HepG2 (cell line): ENCODE measurements around the gene ZMYND8. TPM values are rescaled to one million over a fixed set of nuclear protein-coding genes. Genes with fewer than 3 reads are reported as not detected.

Source experiments
- BCL6 ChIP-seq: IDR thresholded peaks from 2 replicates; pipeline ENCODE4 v1.6.1; 2016; ENCODE audit warnings: missing genetic modification reagents, missing compliant biosample characterization
- DPF2 ChIP-seq: sonication (generic); formaldehyde crosslinking; IDR thresholded peaks from 2 replicates; pipeline ENCODE4 v1.4.0; 2020; ENCODE audit warnings: mild to moderate bottlenecking, low read depth, missing genetic modification reagents, borderline replicate concordance
- MED13 ChIP-seq: sonication (generic); formaldehyde crosslinking; IDR thresholded peaks from 2 replicates; pipeline ENCODE4 v1.5.0; 2020; ENCODE audit warnings: missing genetic modification reagents
- PAWR ChIP-seq: sonication (generic); formaldehyde crosslinking; IDR thresholded peaks from 2 replicates; pipeline ENCODE4 v1.4.0; 2020; ENCODE audit warnings: missing genetic modification reagents, mild to moderate bottlenecking, borderline replicate concordance
- PHF8 ChIP-seq: sonication (generic); formaldehyde crosslinking; IDR thresholded peaks from 2 replicates; pipeline ENCODE4 v1.5.0; 2020; ENCODE audit warnings: missing genetic modification reagents
- RNF219 ChIP-seq: sonication (generic); formaldehyde crosslinking; IDR thresholded peaks from 2 replicates; pipeline ENCODE4 v1.5.0; 2020; ENCODE audit warnings: mild to moderate bottlenecking, missing genetic modification reagents
- SIX4 ChIP-seq: sonication (generic); formaldehyde crosslinking; IDR thresholded peaks from 2 replicates; pipeline ENCODE4 v1.4.0; 2020; ENCODE audit warnings: missing genetic modification reagents
- SMYD3 ChIP-seq: sonication (generic); formaldehyde crosslinking; IDR thresholded peaks from 2 replicates; pipeline ENCODE4 v1.8.1; 2023; ENCODE audit warnings: mild to moderate bottlenecking, missing genetic modification reagents
- TBX2 ChIP-seq: sonication (generic); formaldehyde crosslinking; IDR thresholded peaks from 2 replicates; pipeline ENCODE4 v1.5.0; 2020; ENCODE audit warnings: missing genetic modification reagents, mild to moderate bottlenecking, borderline replicate concordance
- ZBTB8A ChIP-seq: sonication (generic); formaldehyde crosslinking; IDR thresholded peaks from 2 replicates; pipeline ENCODE4 v1.4.0; 2020; ENCODE audit warnings: mild to moderate bottlenecking, low read depth, missing genetic modification reagents, borderline replicate concordance
- ZFY ChIP-seq: sonication (generic); formaldehyde crosslinking; IDR thresholded peaks from 2 replicates; pipeline ENCODE4 v1.4.0; 2020; ENCODE audit warnings: missing genetic modification reagents
- ZKSCAN1 ChIP-seq: fragments of 150-350 bp; IDR thresholded peaks from 2 replicates; pipeline ENCODE4 v1.6.1; 2014; ENCODE audit warnings: low read length
- ZMYM3 ChIP-seq: sonication (generic); formaldehyde crosslinking; IDR thresholded peaks from 2 replicates; pipeline ENCODE4 v1.5.1; 2020; ENCODE audit warnings: mild to moderate bottlenecking, missing genetic modification reagents
- ZNF235 ChIP-seq: sonication (generic); formaldehyde crosslinking; IDR thresholded peaks from 2 replicates; pipeline ENCODE4 v1.8.1; 2023; ENCODE audit warnings: mild to moderate bottlenecking, missing genetic modification reagents, borderline replicate concordance
- ZNF557 ChIP-seq: sonication (generic); formaldehyde crosslinking; IDR thresholded peaks from 2 replicates; pipeline ENCODE4 v1.4.0; 2020; ENCODE audit warnings: missing genetic modification reagents
- ZNF746 ChIP-seq: sonication (generic); formaldehyde crosslinking; IDR thresholded peaks from 2 replicates; pipeline ENCODE4 v1.8.0; 2022; ENCODE audit warnings: mild to moderate bottlenecking, missing genetic modification reagents
- ZNF747 ChIP-seq: sonication (generic); formaldehyde crosslinking; IDR thresholded peaks from 2 replicates; pipeline ENCODE4 v1.8.1; 2023; ENCODE audit warnings: missing genetic modification reagents, mild to moderate bottlenecking, borderline replicate concordance
- ZNF83 ChIP-seq: sonication (generic); formaldehyde crosslinking; IDR thresholded peaks from 2 replicates; pipeline ENCODE4 v1.4.0; 2020; ENCODE audit warnings: missing genetic modification reagents, mild to moderate bottlenecking, borderline replicate concordance
- ZNF891 ChIP-seq: sonication (generic); formaldehyde crosslinking; IDR thresholded peaks from 2 replicates; pipeline ENCODE4 v1.5.0; 2020; ENCODE audit warnings: mild to moderate bottlenecking, missing genetic modification reagents
- polyA plus RNA-seq, 8 experiments: library from polyadenylated mRNA; depleted of rRNA in 3 of 8; stranded (reverse) in 7 of 8; unstranded in 1 of 8; fragments of >200 nt; fragmentation: Illumina TruSeq in 4 of 8; extraction: Trizol in 4 of 8; gene quantifications; 2 replicates each; pipeline versions ENCODE4 v1.2.1 to v1.2.3, GENCODE V29; 2011 to 2016; ENCODE audit warnings: low read depth in 4 of 8, missing spikeins in 1 of 8, mixed read lengths in 1 of 8; ENCODE audit not compliant: insufficient read depth in 1 of 8
- total RNA-seq, 5 experiments: library from RNA; depleted of rRNA; stranded (reverse); fragments of >200 nt; fragmentation: Illumina TruSeq; extraction: Trizol; gene quantifications; 2 replicates each; pipeline ENCODE4 v1.2.3, GENCODE V29; 2016; ENCODE audit warnings: low read depth in 1 of 5
- TF ChIP-seq, protein P1 (sequence below): sonication (generic); formaldehyde crosslinking; conservative IDR thresholded peaks from 2 replicates; pipeline ENCODE4 v1.4.0; 2020; ENCODE audit warnings: missing genetic modification reagents
- TF ChIP-seq, protein P2 (sequence below): sonication (generic); formaldehyde crosslinking; IDR thresholded peaks from 2 replicates; pipeline ENCODE4 v1.5.1; 2020; ENCODE audit warnings: missing genetic modification reagents, mild to moderate bottlenecking, borderline replicate concordance
- TF ChIP-seq, protein P3 (sequence below): sonication (generic); formaldehyde crosslinking; IDR thresholded peaks from 2 replicates; pipeline ENCODE4 v1.5.0; 2020; ENCODE audit warnings: missing genetic modification reagents

The ZMYND8 gene
- total and polyA plus RNA-seq, 2 of the 13 experiments (the other 11 are each of a cell fraction or from before 2014, with no cell fraction given) = 53.9 to 84.7 TPM

GRCh38 chr20:47351643-47352331, 4.7 kb downstream of the ZMYND8 start (continued):
- TF ChIP-seq RNF219 (CRISPR knock-in tag) (no peak), ZNF557 (no peak), ZNF83 (no peak), PAWR (CRISPR knock-in tag) (0 out of 2 replicates have a peak, but pooled peaks have one; percentile 56), BCL6 (no peak), ZNF235 (CRISPR knock-in tag) (no peak), ZMYM3 (CRISPR knock-in tag) (no peak), ZNF746 (CRISPR knock-in tag) (0 out of 2 replicates have a peak, but pooled peaks have one; percentile 42), TBX2 (CRISPR knock-in tag) (peak; percentile 40; the same call in 1 of the 2 replicates), SIX4 (CRISPR knock-in tag) (no peak), PHF8 (no peak), SMYD3 (CRISPR knock-in tag) (no peak), ZNF747 (CRISPR knock-in tag) (no peak), ZNF891 (CRISPR knock-in tag) (no peak), MED13 (CRISPR knock-in tag) (no peak), ZKSCAN1 (no peak), ZFY (no peak), DPF2 (CRISPR knock-in tag) (no peak), ZBTB8A (CRISPR knock-in tag) (no peak)
- TF ChIP-seq, protein P1, sequence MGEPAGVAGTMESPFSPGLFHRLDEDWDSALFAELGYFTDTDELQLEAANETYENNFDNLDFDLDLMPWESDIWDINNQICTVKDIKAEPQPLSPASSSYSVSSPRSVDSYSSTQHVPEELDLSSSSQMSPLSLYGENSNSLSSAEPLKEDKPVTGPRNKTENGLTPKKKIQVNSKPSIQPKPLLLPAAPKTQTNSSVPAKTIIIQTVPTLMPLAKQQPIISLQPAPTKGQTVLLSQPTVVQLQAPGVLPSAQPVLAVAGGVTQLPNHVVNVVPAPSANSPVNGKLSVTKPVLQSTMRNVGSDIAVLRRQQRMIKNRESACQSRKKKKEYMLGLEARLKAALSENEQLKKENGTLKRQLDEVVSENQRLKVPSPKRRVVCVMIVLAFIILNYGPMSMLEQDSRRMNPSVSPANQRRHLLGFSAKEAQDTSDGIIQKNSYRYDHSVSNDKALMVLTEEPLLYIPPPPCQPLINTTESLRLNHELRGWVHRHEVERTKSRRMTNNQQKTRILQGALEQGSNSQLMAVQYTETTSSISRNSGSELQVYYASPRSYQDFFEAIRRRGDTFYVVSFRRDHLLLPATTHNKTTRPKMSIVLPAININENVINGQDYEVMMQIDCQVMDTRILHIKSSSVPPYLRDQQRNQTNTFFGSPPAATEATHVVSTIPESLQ (CRISPR knock-in tag) = no peak
- TF ChIP-seq, protein P2, sequence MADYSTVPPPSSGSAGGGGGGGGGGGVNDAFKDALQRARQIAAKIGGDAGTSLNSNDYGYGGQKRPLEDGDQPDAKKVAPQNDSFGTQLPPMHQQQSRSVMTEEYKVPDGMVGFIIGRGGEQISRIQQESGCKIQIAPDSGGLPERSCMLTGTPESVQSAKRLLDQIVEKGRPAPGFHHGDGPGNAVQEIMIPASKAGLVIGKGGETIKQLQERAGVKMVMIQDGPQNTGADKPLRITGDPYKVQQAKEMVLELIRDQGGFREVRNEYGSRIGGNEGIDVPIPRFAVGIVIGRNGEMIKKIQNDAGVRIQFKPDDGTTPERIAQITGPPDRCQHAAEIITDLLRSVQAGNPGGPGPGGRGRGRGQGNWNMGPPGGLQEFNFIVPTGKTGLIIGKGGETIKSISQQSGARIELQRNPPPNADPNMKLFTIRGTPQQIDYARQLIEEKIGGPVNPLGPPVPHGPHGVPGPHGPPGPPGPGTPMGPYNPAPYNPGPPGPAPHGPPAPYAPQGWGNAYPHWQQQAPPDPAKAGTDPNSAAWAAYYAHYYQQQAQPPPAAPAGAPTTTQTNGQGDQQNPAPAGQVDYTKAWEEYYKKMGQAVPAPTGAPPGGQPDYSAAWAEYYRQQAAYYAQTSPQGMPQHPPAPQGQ = 0 out of 2 replicates have a peak, but pooled peaks have one; percentile 47
- TF ChIP-seq, protein P3, sequence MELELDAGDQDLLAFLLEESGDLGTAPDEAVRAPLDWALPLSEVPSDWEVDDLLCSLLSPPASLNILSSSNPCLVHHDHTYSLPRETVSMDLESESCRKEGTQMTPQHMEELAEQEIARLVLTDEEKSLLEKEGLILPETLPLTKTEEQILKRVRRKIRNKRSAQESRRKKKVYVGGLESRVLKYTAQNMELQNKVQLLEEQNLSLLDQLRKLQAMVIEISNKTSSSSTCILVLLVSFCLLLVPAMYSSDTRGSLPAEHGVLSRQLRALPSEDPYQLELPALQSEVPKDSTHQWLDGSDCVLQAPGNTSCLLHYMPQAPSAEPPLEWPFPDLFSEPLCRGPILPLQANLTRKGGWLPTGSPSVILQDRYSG (CRISPR knock-in tag) = no peak
